H1 (cell line): ENCODE measurements around the gene ATF3. TPM values are rescaled to one million over a fixed set of nuclear protein-coding genes. Genes with fewer than 3 reads are reported as not detected.

Source experiments
- CTCF ChIA-PET: fragments of 300-600 bp; sonication (Branson Sonifier 250); formaldehyde crosslinking; loops from one replicate; lab custom pipeline; 2021; ENCODE audit not compliant: partially characterized antibody; lab: Charles Lee
- POLR2A ChIA-PET: fragments of 300-600 bp; sonication (Branson Sonifier 250); formaldehyde crosslinking; loops from one replicate; lab custom pipeline; 2021; ENCODE audit warnings: inconsistent platforms; ENCODE audit not compliant: partially characterized antibody; lab: Charles Lee
- DNase-seq, 2 experiments: peaks; one replicate each; pipeline versions ENCODE4 v3.0.0 to v3.0.0-alpha.2; 2010 to 2022; ENCODE audit warnings: low spot score in 2 of 2, low read depth in 1 of 2, mixed read lengths in 1 of 2
- FAIRE-seq: peaks from 2 replicates; lab custom pipeline; 2011; peaks lifted over from hg19 to GRCh38; lab: Jason Lieb, UNC
- H2AFZ ChIP-seq: 2 replicates; pipeline ENCODE4 v1.8.1; 2012; ENCODE audit warnings: low read length, inconsistent platforms
- H2AK5ac ChIP-seq: 2 replicates; pipeline ENCODE4 v1.6.1; 2013; ENCODE audit warnings: low read depth, low read length
- H2BK120ac ChIP-seq: replicated peaks from 2 replicates; pipeline ENCODE3; 2013; ENCODE audit warnings: low read depth, low read length, inconsistent platforms
- H2BK12ac ChIP-seq: 2 replicates; pipeline ENCODE4 v1.6.1; 2013; ENCODE audit warnings: low read depth, low read length
- H2BK15ac ChIP-seq: 2 replicates; pipeline ENCODE4 v1.6.1; 2013; ENCODE audit warnings: low read length
- H2BK20ac ChIP-seq: 2 replicates; pipeline ENCODE4 v1.6.1; 2013; ENCODE audit warnings: low read length
- H2BK5ac ChIP-seq: 2 replicates; pipeline ENCODE4 v1.6.1; 2013; ENCODE audit warnings: low read depth, low read length
- H3K14ac ChIP-seq: 2 replicates; pipeline ENCODE4 v1.6.1; 2013; ENCODE audit warnings: inconsistent platforms; ENCODE audit not compliant: insufficient read length
- H3K18ac ChIP-seq: 2 replicates; pipeline ENCODE4 v1.6.1; 2013; ENCODE audit warnings: low read length; ENCODE audit errors: extremely low read depth
- H3K23ac ChIP-seq: 2 replicates; pipeline ENCODE4 v1.6.1; 2013; ENCODE audit warnings: inconsistent platforms; ENCODE audit not compliant: insufficient read length
- H3K23me2 ChIP-seq: 2 replicates; pipeline ENCODE4 v1.6.1; 2013; ENCODE audit warnings: low read depth, low read length
- H3K27ac ChIP-seq: 2 replicates; pipeline ENCODE4 v1.6.1; 2011; ENCODE audit warnings: low read depth, low read length, inconsistent platforms
- H3K27me3 ChIP-seq, 4 experiments: replicated peaks in 1 of 4; 1 replicate in 1 of 4; 2 replicates in 3 of 4; pipeline versions ENCODE4 v1.6.1 to v1.8.1; 2011 to 2013; ENCODE audit warnings: low read length in 3 of 4, mild to moderate bottlenecking in 3 of 4, inconsistent platforms in 2 of 4, mixed read lengths in 2 of 4, moderate library complexity in 1 of 4; ENCODE audit not compliant: control insufficient read depth in 3 of 4, insufficient read depth in 3 of 4; ENCODE audit errors: extremely low read depth in 1 of 4
- H3K36me3 ChIP-seq, 4 experiments: 2 replicates each; pipeline versions ENCODE4 v1.6.1 to v1.8.1; 2011 to 2013; ENCODE audit warnings: mild to moderate bottlenecking in 4 of 4, low read length in 3 of 4, moderate library complexity in 2 of 4, control low read depth in 1 of 4, inconsistent platforms in 1 of 4; ENCODE audit not compliant: insufficient read depth in 4 of 4, control insufficient read depth in 2 of 4
- H3K4ac ChIP-seq: replicated peaks from 2 replicates; pipeline ENCODE3; 2013; ENCODE audit warnings: low read length, low read depth, mixed read lengths, inconsistent platforms; ENCODE audit not compliant: insufficient read length
- H3K4me1 ChIP-seq, 4 experiments: replicated peaks in 1 of 4; 1 replicate in 1 of 4; 2 replicates in 3 of 4; pipeline versions ENCODE4 v1.6.1 to v1.8.1; 2011 to 2013; ENCODE audit warnings: low read length in 3 of 4, inconsistent platforms in 2 of 4, mixed read lengths in 1 of 4; ENCODE audit not compliant: insufficient read depth in 4 of 4, control insufficient read depth in 3 of 4
- H3K4me2 ChIP-seq, 2 experiments: 2 replicates each; pipeline versions ENCODE4 v1.6.1 to v1.8.1; 2011 to 2013; ENCODE audit warnings: low read depth in 2 of 2, low read length in 2 of 2, control low read depth in 1 of 2, inconsistent platforms in 1 of 2, mild to moderate bottlenecking in 1 of 2; ENCODE audit not compliant: insufficient read depth in 1 of 2
- H3K4me3 ChIP-seq, 4 experiments: fragments of 200-600, 300-600 bp in 1 of 4; sonication (generic), shearing (Covaris generic), sonication (Bioruptor Twin) in 1 of 4; 2 replicates each; pipeline versions ENCODE4 v1.5.1 to v1.8.1; 2011 to 2016; ENCODE audit warnings: low read length in 4 of 4, low read depth in 3 of 4, control low read depth in 2 of 4, inconsistent platforms in 2 of 4, mild to moderate bottlenecking in 2 of 4, mixed read lengths in 1 of 4, moderate library complexity in 1 of 4; ENCODE audit not compliant: insufficient read depth in 2 of 4; ENCODE audit errors: extremely low read depth in 1 of 4
- H3K56ac ChIP-seq: replicated peaks from 2 replicates; pipeline ENCODE3; 2013; ENCODE audit warnings: low read depth, mild to moderate bottlenecking, mixed read lengths, low read length, inconsistent platforms; ENCODE audit not compliant: insufficient read length
- H3K79me1 ChIP-seq: 2 replicates; pipeline ENCODE4 v1.6.1; 2013; ENCODE audit warnings: low read depth, low read length, control low read depth
- H3K79me2 ChIP-seq, 2 experiments: 2 replicates each; pipeline versions ENCODE4 v1.6.1 to v1.8.1; 2012 to 2013; ENCODE audit warnings: low read length in 2 of 2, mild to moderate bottlenecking in 2 of 2, inconsistent platforms in 1 of 2; ENCODE audit not compliant: insufficient read depth in 2 of 2, control insufficient read depth in 1 of 2
- H3K9ac ChIP-seq, 4 experiments: replicated peaks in 1 of 4; 1 replicate in 1 of 4; 2 replicates in 3 of 4; pipeline versions ENCODE4 v1.6.1 to v1.8.1; 2011 to 2013; ENCODE audit warnings: low read depth in 3 of 4, low read length in 3 of 4, control low read depth in 2 of 4, mild to moderate bottlenecking in 2 of 4, moderate library complexity in 2 of 4, inconsistent platforms in 1 of 4; ENCODE audit errors: extremely low read depth in 1 of 4
- H3K9me3 ChIP-seq, 2 experiments: 2 replicates each; pipeline versions ENCODE4 v1.6.1 to v1.8.1; 2012 to 2013; ENCODE audit warnings: mild to moderate bottlenecking in 2 of 2, moderate library complexity in 2 of 2, control low read depth in 1 of 2, inconsistent platforms in 1 of 2, low read depth in 1 of 2, low read length in 1 of 2, mixed read lengths in 1 of 2; ENCODE audit not compliant: insufficient read depth in 2 of 2
- H4K20me1 ChIP-seq, 2 experiments: replicated peaks in 1 of 2; 2 replicates each; pipeline versions ENCODE3 to v1.8.1; 2011 to 2013; ENCODE audit warnings: inconsistent platforms in 2 of 2, low read length in 2 of 2, mild to moderate bottlenecking in 1 of 2; ENCODE audit not compliant: insufficient read depth in 2 of 2, control insufficient read depth in 1 of 2
- H4K5ac ChIP-seq: 2 replicates; pipeline ENCODE4 v1.6.1; 2013; ENCODE audit warnings: low read length, low read depth, mixed read lengths, inconsistent platforms; ENCODE audit not compliant: insufficient read length
- H4K8ac ChIP-seq: 2 replicates; pipeline ENCODE4 v1.8.0; 2013; ENCODE audit warnings: mild to moderate bottlenecking, moderate library complexity, low read length, inconsistent platforms; ENCODE audit not compliant: insufficient read depth; ENCODE audit errors: extremely low read depth
- H4K91ac ChIP-seq: replicated peaks from 2 replicates; pipeline ENCODE3; 2013; ENCODE audit warnings: low read length, mixed read lengths, inconsistent platforms; ENCODE audit not compliant: insufficient read length
- ASH2L ChIP-seq: fragments of 200-600, 300-600 bp; sonication (generic); IDR thresholded peaks from one replicate; pipeline ENCODE4 v1.7.1; 2017; ENCODE audit warnings: low read length
- ATF3 ChIP-seq: IDR thresholded peaks from 2 replicates; pipeline ENCODE4 v1.6.1; 2011; ENCODE audit warnings: low read depth, mild to moderate bottlenecking, low read length; ENCODE audit not compliant: insufficient read depth
- CHD1 ChIP-seq: IDR thresholded peaks from 2 replicates; pipeline ENCODE4 v1.6.1; 2012; ENCODE audit warnings: low read depth, low read length, improper control_type of control experiment
- E2F6 ChIP-seq: IDR thresholded peaks from 2 replicates; pipeline ENCODE4 v1.6.1; 2012; ENCODE audit warnings: inconsistent platforms
- EGR1 ChIP-seq: IDR thresholded peaks from 2 replicates; pipeline ENCODE4 v1.6.1; 2011; ENCODE audit warnings: low read depth, low read length, borderline replicate concordance
- KDM4A ChIP-seq: IDR thresholded peaks from one replicate; pipeline ENCODE4 v1.7.1; 2012; ENCODE audit warnings: low read depth, mild to moderate bottlenecking, moderate library complexity, low read length, inconsistent platforms; ENCODE audit not compliant: severe bottlenecking
- KDM5A ChIP-seq: fragments of 200-600 bp; IDR thresholded peaks from 2 replicates; pipeline ENCODE4 v1.7.1; 2012; ENCODE audit warnings: mild to moderate bottlenecking, low read length, inconsistent platforms, mixed read lengths
- MAFK ChIP-seq: IDR thresholded peaks from 2 replicates; pipeline ENCODE4 v1.6.1; 2012; ENCODE audit warnings: low read depth, mild to moderate bottlenecking, improper control_type of control experiment, low read length
- POLR2A ChIP-seq, 2 experiments: IDR thresholded peaks; 1 replicate in 1 of 2; 2 replicates in 1 of 2; pipeline ENCODE4 v1.6.1; 2011; ENCODE audit warnings: low read depth in 2 of 2, low read length in 2 of 2, mild to moderate bottlenecking in 2 of 2; ENCODE audit errors: control extremely low read depth in 1 of 2
- SRF ChIP-seq: IDR thresholded peaks from 2 replicates; pipeline ENCODE4 v1.6.1; 2011; ENCODE audit warnings: mild to moderate bottlenecking, low read depth, low read length, moderate library complexity
- TAF7 ChIP-seq: optimal IDR thresholded peaks from 2 replicates; pipeline ENCODE3; 2011; ENCODE audit warnings: low read depth, mild to moderate bottlenecking, inconsistent platforms, low read length, moderate library complexity, borderline replicate concordance
- TEAD4 ChIP-seq: IDR thresholded peaks from 2 replicates; pipeline ENCODE4 v1.6.1; 2012; ENCODE audit warnings: low read depth, low read length, inconsistent platforms, mixed read lengths
- USF2 ChIP-seq: IDR thresholded peaks from 2 replicates; pipeline ENCODE4 v1.6.1; 2011; ENCODE audit warnings: low read length, improper control_type of control experiment
- WGBS, 2 experiments: shearing (Covaris generic) in 1 of 2; methylation state at CpG; one replicate each; pipeline versions ENCODE4 v1.1.6 to v1.1.7; 2013 to 2015; ENCODE audit warnings: low lambda C conversion rate in 2 of 2, mixed read lengths in 2 of 2, inconsistent platforms in 1 of 2, low coverage in 1 of 2, missing lambda C conversion rate in 1 of 2; ENCODE audit not compliant: insufficient replicate concordance in 2 of 2, insufficient coverage in 1 of 2, insufficient read length in 1 of 2; ENCODE audit errors: extremely low coverage in 1 of 2, missing lambda C conversion rate in 1 of 2; 5-methylcytosine and 5-hydroxymethylcytosine counted together
- polyA plus RNA-seq, 7 experiments: library from polyadenylated mRNA; depleted of rRNA in 3 of 7; stranded (reverse) in 5 of 7; unstranded in 2 of 7; fragments of >200 nt in 5 of 7; fragments of 200-250 nt in 2 of 7; gene quantifications; 1 replicate in 5 of 7; 2 replicates in 1 of 7; 4 replicates in 1 of 7; pipeline versions ENCODE4 v1.2.1 to v1.2.3, GENCODE V29; 2011 to 2013; ENCODE audit warnings: missing spikeins in 2 of 7, mixed read lengths in 2 of 7
- total RNA-seq: library from RNA; stranded (reverse); fragmentation: NEBNext Ultra II Directional; extraction: Animal tissue kit (Norgen Biotek cat#: 25700); gene quantifications from 2 replicates; pipeline ENCODE4 v1.2.1, GENCODE V29; 2021

ATF3 gene
- total and polyA plus RNA-seq, 2 of the 8 experiments (the other 6 are each of a cell fraction or from before 2014, with no cell fraction given), result 12.2 to 27.7 TPM

GRCh38 chr1:212623603-212624002 lies 15.0 kb downstream of the ATF3 start:
- Histone ChIP-seq H3K4me1 (no peaks in the 10 kb centered on the region), H4K20me1 (peaks cover 0 to under 1% of the 10 kb centered on the region in 2 experiments), H3K79me2 (no peaks in the 10 kb centered on the region), H2AK5ac (no peak overlapping the region), H3K79me1 (no peaks in the 10 kb centered on the region), H3K36me3 (peaks cover 9 to 24% (median 15%) of the 10 kb centered on the region in 4 experiments; a peak in 6 of 8 replicates), H3K56ac (no peak overlapping the region), H3K27ac (no peak overlapping the region), H2BK20ac (no peak overlapping the region), H3K9ac (no peak overlapping the region), H3K9me3 (no peaks in the 10 kb centered on the region), H3K4me3 (no peak overlapping the region), H2AFZ (no peak overlapping the region), H3K18ac (no peak overlapping the region), H2BK12ac (no peak overlapping the region), H3K23me2 (no peaks in the 10 kb centered on the region), H3K4me2 (no peak overlapping the region), H2BK120ac (no peak overlapping the region), H4K8ac (no peak overlapping the region), H4K91ac (no peak overlapping the region), H3K14ac (no peak overlapping the region), H4K5ac (no peak overlapping the region), H2BK5ac (no peak overlapping the region), H3K4ac (no peak overlapping the region), H3K27me3 (no peaks in the 10 kb centered on the region), H2BK15ac (no peak overlapping the region), H3K23ac (no peak overlapping the region)
- ChIA-PET POLR2A (interaction anchor here (7.8 kb wide), 1 partner anchor 14 kb away, joined by 94 read pairs; the partner anchor contains the start of gene ATF3), CTCF (interaction anchor here (1.0 to 2.4 kb wide), 3 partner anchors 12 to 248 kb away, joined by 3 to 15 read pairs (median 3); no protein-coding TSS in a partner anchor)
- WGBS, 2 experiments, result 90% methylated on average over 2 of the region's 2 CpGs; no CpG with 5 or more reads in 1 of the 2 experiments
- DNase-seq, result no peak
- no peak for FAIRE-seq
- no peak for TF ChIP-seq EGR1
- TF ChIP-seq POLR2A (IDR thresholded peaks at IDR 0.05; ENCODE audit: control extremely low read depth in 1 of 2, low read depth in 2 of 2, low read length in 2 of 2), result no peak
- TF ChIP-seq SRF, result no peak
- no peak for TF ChIP-seq USF2
- no peak for TF ChIP-seq ATF3
- no peak for TF ChIP-seq MAFK
- no peak for TF ChIP-seq KDM5A
- no peak for TF ChIP-seq TEAD4
- TF ChIP-seq E2F6, result no peak
- TF ChIP-seq KDM4A, result no peak
- no peak for TF ChIP-seq TAF7
- no peak for TF ChIP-seq CHD1
- TF ChIP-seq ASH2L, result no peak
